HS-5 (cell line): ENCODE results near the gene NUDT22.
A peak's percentile ranks its signal among the peaks of the same experiment; 100 is the strongest.

Experiments
- DNase-seq: peaks from one replicate; pipeline ENCODE4 v3.0.0-alpha.2; 2012; ENCODE audit warnings: low read depth

NUDT22 gene

GRCh38 chr11:64255135-64256128 lies 29.4 kb downstream of the NUDT22 start:
- no peak for DNase-seq

GRCh38 chr11:64256300-64256699 lies 30.2 kb downstream of the NUDT22 start:
- DNase-seq: no peak

- DNase-seq: no peak
Observed at GRCh38 chr11:64258356-64258755, 32.3 kb downstream of the NUDT22 start.

DNA sequence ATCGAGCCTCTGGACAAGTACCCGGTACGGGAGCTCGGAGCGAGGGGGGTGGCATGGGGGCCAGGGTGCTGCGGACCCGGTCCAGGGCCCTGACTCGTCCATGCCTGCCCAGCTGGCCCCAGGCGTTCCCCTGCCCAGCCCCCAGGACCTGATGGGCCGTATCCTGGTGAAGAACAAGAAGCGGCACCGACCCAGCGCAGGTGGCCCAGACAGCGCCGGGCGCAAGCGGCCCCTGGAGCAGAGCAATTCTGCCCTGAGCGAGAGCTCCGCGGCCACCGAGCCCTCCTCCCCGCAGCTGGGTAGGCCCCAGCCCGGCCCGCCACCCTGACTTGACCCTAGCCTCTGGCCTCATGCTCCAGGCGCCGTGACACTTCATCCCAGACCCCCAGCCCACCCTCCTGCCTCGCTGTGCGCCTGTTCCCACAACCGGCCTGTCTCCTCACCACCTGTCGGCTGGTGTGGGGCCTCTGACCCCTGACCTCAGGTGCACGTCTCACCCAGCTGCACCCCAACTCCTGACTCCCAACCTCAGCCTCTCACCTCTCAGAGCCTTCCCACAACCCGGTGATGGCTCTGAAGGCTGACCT lies 33.0 kb downstream of the NUDT22 start:
- DNase-seq: no peak

GRCh38 chr11:64259533-64260067 lies 33.5 kb downstream of the NUDT22 start:
- no peak for DNase-seq

DNA sequence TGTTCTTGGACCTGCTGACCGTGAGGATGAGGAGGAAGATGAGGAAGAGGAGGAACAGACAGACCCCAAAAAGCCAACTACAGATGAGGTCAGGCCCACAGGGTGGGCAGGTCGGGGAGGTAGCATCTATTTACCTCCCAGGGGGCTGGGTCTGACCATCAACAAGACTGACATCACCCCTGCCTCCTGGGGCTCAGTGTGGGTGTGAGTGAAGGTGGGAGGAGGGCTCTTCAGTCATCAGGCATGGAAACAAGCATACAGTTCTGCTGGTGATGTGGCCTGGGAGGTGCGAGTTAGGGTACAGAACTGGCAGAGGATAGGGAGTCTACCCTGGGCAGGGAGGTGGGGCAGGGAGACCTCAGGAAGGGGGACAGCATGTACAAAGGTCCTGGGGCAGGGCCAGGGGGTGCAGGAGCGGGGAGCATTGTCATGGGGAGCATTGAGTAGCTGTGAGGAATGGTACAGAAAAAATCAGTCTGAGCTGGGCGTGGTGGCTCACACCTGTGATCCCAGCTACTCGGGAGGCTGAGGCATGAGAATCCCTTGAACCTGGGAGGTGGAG lies 34.2 kb downstream of the NUDT22 start:
- DNase-seq: no peak

GRCh38 chr11:64261556-64262080 lies 35.5 kb downstream of the NUDT22 start:
- DNase-seq: no peak

DNA sequence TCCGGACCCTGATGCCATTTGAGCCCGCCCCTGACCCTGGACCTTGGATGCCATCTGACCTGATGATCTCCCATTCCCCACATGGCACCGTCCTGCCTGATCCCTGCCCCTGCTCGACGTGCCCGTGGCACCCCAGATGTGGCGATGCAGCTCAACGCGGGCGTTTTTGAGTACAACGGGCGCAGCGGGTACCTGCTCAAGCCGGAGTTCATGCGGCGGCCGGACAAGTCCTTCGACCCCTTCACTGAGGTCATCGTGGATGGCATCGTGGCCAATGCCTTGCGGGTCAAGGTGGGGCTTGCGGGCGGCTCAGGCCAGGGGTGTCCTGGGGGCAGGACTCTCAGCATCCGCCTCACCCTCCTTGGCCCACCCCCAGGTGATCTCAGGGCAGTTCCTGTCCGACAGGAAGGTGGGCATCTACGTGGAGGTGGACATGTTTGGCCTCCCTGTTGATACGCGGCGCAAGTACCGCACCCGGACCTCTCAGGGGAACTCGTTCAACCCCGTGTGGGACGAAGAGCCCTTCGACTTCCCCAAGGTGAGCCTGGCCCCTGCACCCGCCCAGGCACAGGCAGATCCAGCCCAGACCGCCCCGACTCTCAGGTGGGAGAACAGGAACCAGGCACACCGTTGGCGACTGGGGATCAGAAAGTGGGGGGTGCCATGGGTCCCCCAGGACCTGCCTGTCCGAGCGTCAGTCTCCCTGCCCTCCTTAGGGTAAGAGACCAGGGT lies 36.4 kb downstream of the NUDT22 start:
- no peak for DNase-seq

DNA sequence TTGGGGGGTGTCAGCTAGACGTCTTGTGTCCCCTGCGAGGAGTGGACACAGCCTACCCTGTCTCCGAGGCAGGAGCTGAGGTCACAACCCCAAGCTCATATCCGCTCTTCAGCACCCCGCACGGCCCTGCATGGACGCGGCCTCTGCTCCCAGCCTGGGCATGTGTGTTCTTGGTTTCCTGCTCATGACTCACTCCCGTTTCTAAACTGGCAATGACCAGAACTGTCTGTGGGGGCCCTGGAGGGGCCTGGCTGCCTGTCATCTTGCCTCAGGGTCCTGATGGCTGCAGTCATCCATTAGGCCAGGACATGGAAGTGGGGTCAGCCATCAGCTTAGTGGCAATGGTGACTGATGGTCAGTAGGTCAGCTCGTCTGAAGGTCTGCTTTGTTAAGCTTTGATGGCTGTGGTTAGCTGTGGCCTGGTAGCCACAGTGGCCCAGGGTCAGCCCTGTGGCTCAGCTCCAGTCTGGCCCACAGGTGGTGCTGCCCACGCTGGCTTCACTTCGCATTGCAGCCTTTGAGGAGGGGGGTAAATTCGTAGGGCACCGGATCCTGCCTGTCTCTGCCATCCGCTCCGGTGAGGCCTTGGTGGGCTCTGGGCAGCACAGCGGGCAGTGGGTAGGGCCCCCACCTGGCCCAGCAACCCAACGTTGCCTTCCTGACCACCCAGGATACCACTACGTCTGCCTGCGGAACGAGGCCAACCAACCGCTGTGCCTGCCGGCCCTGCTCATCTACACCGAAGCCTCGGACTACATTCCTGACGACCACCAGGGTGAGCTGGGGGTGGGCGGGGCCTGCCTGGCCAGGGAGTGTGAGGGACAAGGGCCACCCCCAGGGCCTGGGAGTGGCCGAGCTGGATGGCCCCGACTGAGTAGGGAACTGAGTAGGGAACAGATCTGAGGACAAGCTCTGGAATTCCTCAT lies 37.2 kb downstream of the NUDT22 start:
- DNase-seq: no peak

DNA sequence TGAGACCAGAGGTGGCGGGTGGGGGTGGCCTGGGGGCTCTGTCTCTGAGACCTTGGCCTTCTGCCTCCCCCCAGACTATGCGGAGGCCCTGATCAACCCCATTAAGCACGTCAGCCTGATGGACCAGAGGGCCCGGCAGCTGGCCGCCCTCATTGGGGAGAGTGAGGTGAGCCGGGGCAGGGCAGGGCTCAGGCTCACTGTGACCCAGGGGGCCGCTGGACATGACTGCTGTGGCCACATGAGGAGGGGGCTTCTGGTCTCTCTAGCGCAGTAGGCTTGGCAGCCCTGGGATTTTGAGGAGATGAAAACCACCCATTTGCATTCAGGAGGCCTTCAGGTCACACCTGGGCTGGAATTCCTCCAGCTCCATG lies 37.9 kb downstream of the NUDT22 start:
- no peak for DNase-seq

DNA sequence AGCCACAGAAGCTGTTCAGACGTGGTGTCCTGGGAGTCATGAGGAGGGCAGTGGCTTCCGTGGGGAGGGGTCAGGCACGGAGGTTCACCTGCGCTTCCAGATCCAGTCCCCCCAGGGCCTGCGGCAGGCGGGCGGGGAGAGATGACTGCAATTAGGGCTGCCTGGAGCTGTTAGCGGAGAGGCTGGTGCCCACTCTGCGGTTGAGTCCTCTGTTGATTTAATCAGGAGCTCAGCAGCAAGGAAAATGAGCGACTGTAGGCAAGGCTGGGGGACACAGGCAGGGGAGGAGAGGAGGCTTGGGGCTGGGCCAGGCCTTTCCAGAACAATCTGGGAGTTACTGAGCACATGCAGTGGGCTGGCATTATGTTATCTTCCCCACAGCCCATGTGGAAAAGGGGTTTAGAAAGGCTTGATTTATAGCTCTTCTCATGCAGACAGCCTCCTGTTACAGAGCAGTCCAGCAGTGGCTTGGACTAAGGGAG lies 38.3 kb downstream of the NUDT22 start:
- DNase-seq: no peak

GRCh38 chr11:64265176-64266160 lies 39.4 kb downstream of the NUDT22 start:
- no peak for DNase-seq

DNA sequence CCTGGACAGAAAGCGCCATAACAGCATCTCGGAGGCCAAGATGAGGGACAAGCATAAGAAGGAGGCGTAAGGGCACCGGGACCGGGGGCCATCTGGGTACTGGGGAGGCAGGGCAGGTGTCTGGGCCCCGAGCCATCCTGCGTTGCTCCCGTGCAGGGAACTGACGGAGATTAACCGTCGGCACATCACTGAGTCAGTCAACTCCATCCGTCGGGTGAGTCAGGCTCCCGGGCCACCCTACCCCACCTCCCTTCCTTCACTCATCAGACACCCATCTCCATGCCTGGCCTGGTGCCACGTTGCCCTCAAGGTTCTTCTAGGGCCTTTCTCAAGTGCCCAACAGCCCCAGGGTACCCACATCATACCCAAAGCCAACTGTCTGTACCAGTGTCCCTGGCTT lies 40.3 kb downstream of the NUDT22 start:
- DNase-seq: no peak

DNA sequence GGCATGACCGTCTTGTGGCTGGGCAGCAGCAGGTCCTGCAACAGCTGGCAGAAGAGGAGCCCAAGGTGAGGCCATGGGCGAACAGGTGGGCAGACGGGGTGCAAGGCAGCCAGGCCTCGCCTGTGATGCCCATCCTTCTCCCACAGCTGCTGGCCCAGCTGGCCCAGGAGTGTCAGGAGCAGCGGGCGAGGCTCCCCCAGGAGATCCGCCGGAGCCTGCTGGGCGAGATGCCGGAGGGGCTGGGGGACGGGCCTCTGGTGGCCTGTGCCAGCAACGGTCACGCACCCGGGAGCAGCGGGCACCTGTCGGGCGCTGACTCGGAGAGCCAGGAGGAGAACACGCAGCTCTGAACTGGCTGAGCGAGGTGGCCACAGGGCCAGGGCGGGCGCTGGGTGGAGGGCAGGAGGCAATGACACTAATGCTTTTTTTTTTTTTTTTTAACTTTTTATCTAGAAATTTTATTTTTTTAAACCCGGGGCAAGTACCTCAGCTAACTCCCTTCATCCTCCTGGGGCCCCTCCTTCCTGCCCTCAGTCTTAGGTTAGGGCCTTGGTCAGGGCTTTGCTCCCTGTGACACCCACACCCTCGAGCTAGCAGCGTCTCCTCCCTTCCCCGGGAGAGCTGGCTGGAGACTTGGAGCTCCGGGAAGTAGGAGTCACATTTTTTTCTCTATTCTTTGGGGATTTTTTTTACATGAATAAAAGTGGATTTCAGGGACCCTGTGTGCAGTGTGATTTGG lies 41.3 kb downstream of the NUDT22 start:
- no peak for DNase-seq

DNA sequence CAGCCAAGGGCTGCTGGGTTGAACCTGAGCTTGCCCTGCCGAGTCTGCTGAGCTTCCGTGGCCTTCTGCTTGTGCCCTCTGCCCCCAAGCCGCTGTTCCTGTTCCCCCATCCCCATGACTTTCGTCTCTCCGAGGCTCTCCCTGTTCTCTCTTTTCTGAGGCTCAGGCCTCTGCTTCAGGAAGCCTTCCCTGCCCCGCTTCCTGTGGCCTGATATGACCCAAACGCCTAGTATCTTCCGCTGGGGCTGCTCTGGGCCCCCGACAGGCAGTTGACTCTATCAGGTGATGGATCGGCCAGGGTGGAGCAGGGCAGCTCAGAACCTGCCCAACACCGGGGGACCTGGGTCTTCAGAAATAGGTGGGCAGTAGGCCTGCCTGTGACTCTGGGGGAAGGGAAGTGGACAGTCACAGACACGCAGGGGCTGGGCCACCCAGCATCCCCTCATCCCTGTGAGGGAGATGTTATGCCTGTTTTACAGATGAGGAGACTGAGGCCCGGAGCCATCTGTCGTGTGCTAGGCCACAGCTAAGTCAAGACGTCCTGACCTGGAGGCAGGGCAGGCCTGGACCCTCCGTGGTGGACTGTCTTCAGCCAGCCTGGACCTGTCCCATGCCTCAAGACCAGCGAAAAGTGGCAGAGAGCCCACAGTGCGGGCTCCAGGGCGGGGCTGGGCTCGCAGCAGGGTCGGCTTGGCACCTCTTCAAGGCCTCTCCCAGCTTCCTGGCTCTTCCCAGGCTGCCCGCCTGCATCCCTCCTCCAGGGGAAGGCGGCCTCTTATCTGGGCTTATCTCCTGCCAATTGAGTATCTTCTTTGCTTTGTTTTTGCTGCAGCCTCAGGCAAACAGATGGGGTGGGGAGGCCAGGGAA lies 42.2 kb downstream of the NUDT22 start:
- DNase-seq: no peak

DNA sequence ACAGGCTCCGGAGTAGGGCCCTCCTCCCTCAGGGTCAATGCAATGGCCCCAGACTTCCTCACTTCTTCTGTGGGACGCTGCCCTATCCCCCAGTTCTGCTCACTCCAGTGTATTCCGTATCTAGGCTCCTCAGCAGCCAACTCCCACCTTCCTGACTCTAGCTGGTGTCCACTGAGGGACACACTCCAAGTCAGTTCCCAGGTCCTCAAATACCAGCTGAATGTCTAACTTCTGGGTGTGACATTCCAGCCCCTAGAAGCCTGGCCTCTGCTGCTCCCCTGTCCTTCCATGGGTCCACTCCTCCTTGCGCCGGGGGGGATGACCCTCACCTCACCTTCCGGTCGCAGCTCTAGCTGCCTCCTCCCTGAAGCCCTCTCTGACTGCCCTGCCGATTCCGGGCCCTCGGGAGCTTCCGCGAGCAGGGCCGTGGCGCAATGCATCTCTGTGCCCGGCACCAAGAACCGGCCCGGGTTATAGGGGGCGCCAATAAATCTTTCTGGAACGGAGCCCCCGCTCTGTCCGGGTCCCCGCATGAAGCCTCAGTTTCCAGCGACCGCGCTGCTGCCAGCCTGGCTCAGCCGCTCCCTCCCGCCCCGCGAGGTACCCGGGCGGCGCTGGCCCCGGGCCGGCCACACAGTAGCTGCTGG lies 42.9 kb downstream of the NUDT22 start:
- no peak for DNase-seq

- DNase-seq: peak; percentile 99
Observed at GRCh38 chr11:64269540-64270220, 43.6 kb downstream of the NUDT22 start.
